ENCODE measurements around the gene MLXIPL.
A peak's percentile ranks its signal among the peaks of the same experiment; 100 is the strongest.
"Not testable (repeated sequence)": the region's sequence is repeated elsewhere in the genome, so short reads cannot be mapped to it uniquely, and the experiment has no call there.

The MLXIPL gene

GRCh38 chr7:73623798-73624668 lies at the start of gene MLXIPL:
Gene MLXIPL, minus strand, starts transcription at chr7:73624522. Its CDS starts 30 bp downstream, at chr7:73624492.
- Histone ChIP-seq H3K36me3 (ENCODE audit: control insufficient read depth, insufficient read depth, low read length, severe bottlenecking) (peaks cover under 1% of the 10 kb centered on the region), H3K27me3 (replicated peaks; ENCODE audit: control insufficient read depth, insufficient read depth, low read length) (peaks cover 12% of the 10 kb centered on the region), H3K9ac (ENCODE audit: low read length) (peak within 1 kb of the TSS; percentile 97)

GRCh38 chr7:73671857-73672445 lies 47.6 kb upstream of the MLXIPL start:
- no peaks in the 10 kb centered on the region for H3K27me3 ChIP-seq (replicated peaks; ENCODE audit: control insufficient read depth, insufficient read depth, low read length)
- H3K36me3 ChIP-seq (ENCODE audit: control insufficient read depth, insufficient read depth, low read length, severe bottlenecking): no peaks in the 10 kb centered on the region

More at GRCh38 chr7:73623798-73624668, at the start of gene MLXIPL:
- H3K4me3 ChIP-seq (ENCODE audit: low read length): peak within 1 kb of the TSS; percentile 87
- peaks cover 17% of the 10 kb centered on the region for H3K4me1 ChIP-seq (ENCODE audit: control insufficient read depth, insufficient read depth, low read length)
- peak; percentile 87 for DNase-seq (ENCODE audit: low read depth)
- H3K9me3 ChIP-seq (ENCODE audit: control insufficient read depth, low read length): no peaks in the 10 kb centered on the region

GRCh38 chr7:73671322-73671661 lies 47.0 kb upstream of the MLXIPL start:
- Histone ChIP-seq H3K4me3 (ENCODE audit: low read length) (no peak overlapping the region), H3K27me3 (replicated peaks; ENCODE audit: control insufficient read depth, insufficient read depth, low read length) (no peaks in the 10 kb centered on the region), H3K9ac (ENCODE audit: low read length) (no peak overlapping the region), H3K4me1 (ENCODE audit: control insufficient read depth, insufficient read depth, low read length) (peaks cover 5% of the 10 kb centered on the region), H3K36me3 (ENCODE audit: control insufficient read depth, insufficient read depth, low read length, severe bottlenecking) (no peaks in the 10 kb centered on the region), H3K9me3 (ENCODE audit: control insufficient read depth, low read length) (no peaks in the 10 kb centered on the region)
- DNase-seq (ENCODE audit: low read depth): no peak

More at GRCh38 chr7:73671857-73672445, 47.6 kb upstream of the MLXIPL start:
- Histone ChIP-seq H3K9me3 (ENCODE audit: control insufficient read depth, low read length) (no peaks in the 10 kb centered on the region), H3K4me3 (ENCODE audit: low read length) (no peak overlapping the region), H3K9ac (ENCODE audit: low read length) (no peak overlapping the region), H3K4me1 (ENCODE audit: control insufficient read depth, insufficient read depth, low read length) (peaks cover 5% of the 10 kb centered on the region)
- DNase-seq (ENCODE audit: low read depth): no peak

DNA sequence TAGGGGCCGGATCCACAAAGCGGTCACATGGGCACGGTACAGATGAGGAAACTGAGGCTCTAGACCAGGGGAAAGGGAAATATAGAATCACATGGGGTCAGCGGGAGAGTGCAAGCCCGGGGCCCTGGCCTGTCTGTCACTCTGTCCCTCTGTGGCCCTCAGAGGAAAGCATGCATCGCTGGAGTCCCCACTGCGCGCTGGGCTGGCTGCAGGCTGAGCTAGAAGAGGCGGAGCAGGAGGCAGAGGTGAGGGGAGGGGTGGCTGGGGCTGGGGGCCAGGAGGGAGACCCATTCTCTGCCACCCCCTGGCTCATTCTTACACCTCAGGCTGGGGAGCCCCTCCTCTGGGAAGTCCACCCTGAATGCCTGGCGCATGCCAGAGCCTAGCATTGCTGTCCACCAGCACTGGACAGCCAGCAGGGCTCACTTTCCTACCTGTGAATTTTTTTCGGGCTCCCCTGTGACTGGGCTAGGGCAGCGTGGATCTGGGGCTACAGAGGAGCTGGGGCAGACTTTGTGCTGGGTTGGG lies 45.6 kb upstream of the MLXIPL start:
- Histone ChIP-seq H3K4me1 (ENCODE audit: control insufficient read depth, insufficient read depth, low read length) (peaks cover 5% of the 10 kb centered on the region), H3K9ac (ENCODE audit: low read length) (no peak overlapping the region), H3K9me3 (ENCODE audit: control insufficient read depth, low read length) (no peaks in the 10 kb centered on the region), H3K27me3 (replicated peaks; ENCODE audit: control insufficient read depth, insufficient read depth, low read length) (peaks cover 4% of the 10 kb centered on the region), H3K36me3 (ENCODE audit: control insufficient read depth, insufficient read depth, low read length, severe bottlenecking) (no peaks in the 10 kb centered on the region), H3K4me3 (ENCODE audit: low read length) (no peak overlapping the region)
- DNase-seq (ENCODE audit: low read depth): no peak

- Histone ChIP-seq H3K36me3 (ENCODE audit: control insufficient read depth, insufficient read depth, low read length, severe bottlenecking) (no peaks in the 10 kb centered on the region), H3K4me3 (ENCODE audit: low read length) (no peak overlapping the region), H3K4me1 (ENCODE audit: control insufficient read depth, insufficient read depth, low read length) (peaks cover 5% of the 10 kb centered on the region), H3K9ac (ENCODE audit: low read length) (no peak overlapping the region), H3K9me3 (ENCODE audit: control insufficient read depth, low read length) (no peaks in the 10 kb centered on the region), H3K27me3 (replicated peaks; ENCODE audit: control insufficient read depth, insufficient read depth, low read length) (peaks cover 4% of the 10 kb centered on the region)
- DNase-seq (ENCODE audit: low read depth): no peak
Observed at GRCh38 chr7:73669288-73669701, 45.0 kb upstream of the MLXIPL start.

GRCh38 chr7:73668886-73669230 lies 44.5 kb upstream of the MLXIPL start:
- Histone ChIP-seq H3K27me3 (replicated peaks; ENCODE audit: control insufficient read depth, insufficient read depth, low read length) (peaks cover 4% of the 10 kb centered on the region), H3K36me3 (ENCODE audit: control insufficient read depth, insufficient read depth, low read length, severe bottlenecking) (no peaks in the 10 kb centered on the region), H3K9ac (ENCODE audit: low read length) (peak overlapping the region; percentile 84), H3K4me1 (ENCODE audit: control insufficient read depth, insufficient read depth, low read length) (peaks cover 5% of the 10 kb centered on the region), H3K9me3 (ENCODE audit: control insufficient read depth, low read length) (no peaks in the 10 kb centered on the region), H3K4me3 (ENCODE audit: low read length) (peak overlapping the region; percentile 83)
- DNase-seq (ENCODE audit: low read depth): no peak

- Histone ChIP-seq H3K36me3 (ENCODE audit: control insufficient read depth, insufficient read depth, low read length, severe bottlenecking) (no peaks in the 10 kb centered on the region), H3K27me3 (replicated peaks; ENCODE audit: control insufficient read depth, insufficient read depth, low read length) (peaks cover 5% of the 10 kb centered on the region), H3K9ac (ENCODE audit: low read length) (peak overlapping the region; percentile 84), H3K9me3 (ENCODE audit: control insufficient read depth, low read length) (peaks cover 4% of the 10 kb centered on the region), H3K4me3 (ENCODE audit: low read length) (peak overlapping the region; percentile 83), H3K4me1 (ENCODE audit: control insufficient read depth, insufficient read depth, low read length) (peaks cover 5% of the 10 kb centered on the region)
- DNase-seq (ENCODE audit: low read depth): peak; percentile 43
Observed at GRCh38 chr7:73668103-73668885, 44.0 kb upstream of the MLXIPL start.

GRCh38 chr7:73667344-73668102 lies 43.2 kb upstream of the MLXIPL start, which contains the start of gene VPS37D:
Gene VPS37D, plus strand, starts transcription at chr7:73667831. Its CDS starts 128 bp downstream, at chr7:73667959.
- peaks cover 8% of the 10 kb centered on the region for H3K27me3 ChIP-seq (replicated peaks; ENCODE audit: control insufficient read depth, insufficient read depth, low read length)
- peaks cover 9% of the 10 kb centered on the region for H3K9me3 ChIP-seq (ENCODE audit: control insufficient read depth, low read length)
- H3K4me1 ChIP-seq (ENCODE audit: control insufficient read depth, insufficient read depth, low read length): peaks cover 5% of the 10 kb centered on the region
- peak within 1 kb of the TSS; percentile 83 for H3K4me3 ChIP-seq (ENCODE audit: low read length)
- peak; percentile 98 for DNase-seq (ENCODE audit: low read depth)
- no peaks in the 10 kb centered on the region for H3K36me3 ChIP-seq (ENCODE audit: control insufficient read depth, insufficient read depth, low read length, severe bottlenecking)
- peak within 1 kb of the TSS; percentile 84 for H3K9ac ChIP-seq (ENCODE audit: low read length)

- Histone ChIP-seq H3K27me3 (replicated peaks; ENCODE audit: control insufficient read depth, insufficient read depth, low read length) (peaks cover 18% of the 10 kb centered on the region), H3K4me3 (ENCODE audit: low read length) (no peak overlapping the region), H3K4me1 (ENCODE audit: control insufficient read depth, insufficient read depth, low read length) (no peaks in the 10 kb centered on the region), H3K9ac (ENCODE audit: low read length) (no peak overlapping the region), H3K9me3 (ENCODE audit: control insufficient read depth, low read length) (peaks cover 9% of the 10 kb centered on the region), H3K36me3 (ENCODE audit: control insufficient read depth, insufficient read depth, low read length, severe bottlenecking) (no peaks in the 10 kb centered on the region)
- DNase-seq (ENCODE audit: low read depth): no peak
Observed at GRCh38 chr7:73663033-73663432, 38.7 kb upstream of the MLXIPL start.

GRCh38 chr7:73660594-73660993 lies 36.3 kb upstream of the MLXIPL start:
- H3K4me3 ChIP-seq (ENCODE audit: low read length); H3K4me1 ChIP-seq (ENCODE audit: control insufficient read depth, insufficient read depth, low read length); DNase-seq (ENCODE audit: low read depth); H3K36me3 ChIP-seq (ENCODE audit: control insufficient read depth, insufficient read depth, low read length, severe bottlenecking); H3K9me3 ChIP-seq (ENCODE audit: control insufficient read depth, low read length); H3K9ac ChIP-seq (ENCODE audit: low read length): not testable (repeated sequence)
- H3K27me3 ChIP-seq (replicated peaks; ENCODE audit: control insufficient read depth, insufficient read depth, low read length): peaks cover 18% of the 10 kb centered on the region
